Measurements from ENCODE around the gene TTC34. TPM values are rescaled to one million over a fixed set of nuclear protein-coding genes. Genes with fewer than 3 reads are reported as not detected.

The TTC34 gene
- total and polyA plus RNA-seq, 2 of the 13 experiments (the other 11 are each of a cell fraction or from before 2014, with no cell fraction given), result 0.07 to 0.11 TPM

GRCh38 chr1:2642560-2643413, 158.7 kb downstream of the TTC34 start (continued):
- TF ChIP-seq, protein P1, sequence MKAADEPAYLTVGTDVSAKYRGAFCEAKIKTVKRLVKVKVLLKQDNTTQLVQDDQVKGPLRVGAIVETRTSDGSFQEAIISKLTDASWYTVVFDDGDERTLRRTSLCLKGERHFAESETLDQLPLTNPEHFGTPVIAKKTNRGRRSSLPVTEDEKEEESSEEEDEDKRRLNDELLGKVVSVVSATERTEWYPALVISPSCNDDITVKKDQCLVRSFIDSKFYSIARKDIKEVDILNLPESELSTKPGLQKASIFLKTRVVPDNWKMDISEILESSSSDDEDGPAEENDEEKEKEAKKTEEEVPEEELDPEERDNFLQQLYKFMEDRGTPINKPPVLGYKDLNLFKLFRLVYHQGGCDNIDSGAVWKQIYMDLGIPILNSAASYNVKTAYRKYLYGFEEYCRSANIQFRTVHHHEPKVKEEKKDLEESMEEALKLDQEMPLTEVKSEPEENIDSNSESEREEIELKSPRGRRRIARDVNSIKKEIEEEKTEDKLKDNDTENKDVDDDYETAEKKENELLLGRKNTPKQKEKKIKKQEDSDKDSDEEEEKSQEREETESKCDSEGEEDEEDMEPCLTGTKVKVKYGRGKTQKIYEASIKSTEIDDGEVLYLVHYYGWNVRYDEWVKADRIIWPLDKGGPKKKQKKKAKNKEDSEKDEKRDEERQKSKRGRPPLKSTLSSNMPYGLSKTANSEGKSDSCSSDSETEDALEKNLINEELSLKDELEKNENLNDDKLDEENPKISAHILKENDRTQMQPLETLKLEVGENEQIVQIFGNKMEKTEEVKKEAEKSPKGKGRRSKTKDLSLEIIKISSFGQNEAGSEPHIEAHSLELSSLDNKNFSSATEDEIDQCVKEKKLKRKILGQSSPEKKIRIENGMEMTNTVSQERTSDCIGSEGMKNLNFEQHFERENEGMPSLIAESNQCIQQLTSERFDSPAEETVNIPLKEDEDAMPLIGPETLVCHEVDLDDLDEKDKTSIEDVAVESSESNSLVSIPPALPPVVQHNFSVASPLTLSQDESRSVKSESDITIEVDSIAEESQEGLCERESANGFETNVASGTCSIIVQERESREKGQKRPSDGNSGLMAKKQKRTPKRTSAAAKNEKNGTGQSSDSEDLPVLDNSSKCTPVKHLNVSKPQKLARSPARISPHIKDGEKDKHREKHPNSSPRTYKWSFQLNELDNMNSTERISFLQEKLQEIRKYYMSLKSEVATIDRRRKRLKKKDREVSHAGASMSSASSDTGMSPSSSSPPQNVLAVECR (CRISPR knock-in tag; IDR thresholded peaks at IDR 0.05; ENCODE audit: borderline replicate concordance), result peak; percentile 83
- TF ChIP-seq ZNF580 (CRISPR knock-in tag; IDR thresholded peaks at IDR 0.05; ENCODE audit: borderline replicate concordance, low read depth), result no peak
- no peak for TF ChIP-seq HNRNPUL1 (IDR thresholded peaks at IDR 0.05; ENCODE audit: low read depth, low read length)
- TF ChIP-seq ELF1 (CRISPR knock-in tag; IDR thresholded peaks at IDR 0.05), result peak; percentile 75
- no peak for TF ChIP-seq PRDM4 (CRISPR knock-in tag; IDR thresholded peaks at IDR 0.05; ENCODE audit: borderline replicate concordance)
- TF ChIP-seq ZNF235 (CRISPR knock-in tag; IDR thresholded peaks at IDR 0.05; ENCODE audit: borderline replicate concordance), result no peak; the same call in none of the 2 replicates
- no peak for TF ChIP-seq ATAD3A (CRISPR knock-in tag; IDR thresholded peaks at IDR 0.05)
- TF ChIP-seq, protein P2, sequence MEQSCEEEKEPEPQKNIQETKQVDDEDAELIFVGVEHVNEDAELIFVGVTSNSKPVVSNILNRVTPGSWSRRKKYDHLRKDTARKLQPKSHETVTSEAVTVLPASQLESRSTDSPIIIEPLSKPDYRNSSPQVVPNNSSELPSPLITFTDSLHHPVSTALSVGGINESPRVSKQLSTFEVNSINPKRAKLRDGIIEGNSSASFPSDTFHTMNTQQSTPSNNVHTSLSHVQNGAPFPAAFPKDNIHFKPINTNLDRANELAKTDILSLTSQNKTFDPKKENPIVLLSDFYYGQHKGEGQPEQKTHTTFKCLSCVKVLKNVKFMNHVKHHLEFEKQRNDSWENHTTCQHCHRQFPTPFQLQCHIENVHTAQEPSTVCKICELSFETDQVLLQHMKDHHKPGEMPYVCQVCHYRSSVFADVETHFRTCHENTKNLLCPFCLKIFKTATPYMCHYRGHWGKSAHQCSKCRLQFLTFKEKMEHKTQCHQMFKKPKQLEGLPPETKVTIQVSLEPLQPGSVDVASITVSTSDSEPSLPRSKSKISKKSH (CRISPR knock-in tag; IDR thresholded peaks at IDR 0.05; ENCODE audit: borderline replicate concordance), result no peak
- peak; percentile 38; the same call in 1 of the 2 replicates for TF ChIP-seq RAD21 (CRISPR knock-in tag; IDR thresholded peaks at IDR 0.05)
- peak; percentile 94; the same call in 1 of the 2 replicates for TF ChIP-seq ZNF333 (CRISPR knock-in tag; IDR thresholded peaks at IDR 0.05; ENCODE audit: borderline replicate concordance)
- no peak for TF ChIP-seq PREB (CRISPR knock-in tag; IDR thresholded peaks at IDR 0.05)
- peak; percentile 29; the same call in 1 of the 2 replicates for TF ChIP-seq ZNF230 (CRISPR knock-in tag; IDR thresholded peaks at IDR 0.05)
- no peak for TF ChIP-seq THAP9 (CRISPR knock-in tag; IDR thresholded peaks at IDR 0.05; ENCODE audit: borderline replicate concordance)
- peak; percentile 78 for TF ChIP-seq ARNT2 (CRISPR knock-in tag; IDR thresholded peaks at IDR 0.05; ENCODE audit: low read depth)
- no peak for TF ChIP-seq ZKSCAN1 (IDR thresholded peaks at IDR 0.05; ENCODE audit: low read length)

All from HepG2 (cell line).